ENCODE measurements around the gene NUP153.
"Not testable (repeated sequence)": the region's sequence is repeated elsewhere in the genome, so short reads cannot be mapped to it uniquely, and the experiment has no call there.

Gene NUP153

GRCh38 chr6:17596085-17596484 is 110.6 kb downstream of the NUP153 start:
- ATAC-seq (ENCODE audit: low read depth) (no peak), DNase-seq (ENCODE audit: low spot score) (no peak)
- TF ChIP-seq CTCF (IDR thresholded peaks at IDR 0.05; ENCODE audit: poor library complexity, severe bottlenecking) = no peak
- Histone ChIP-seq H3K9me3 (ENCODE audit: severe bottlenecking) (no peaks in the 10 kb centered on the region), H3K36me3 (ENCODE audit: low read depth) (no peaks in the 10 kb centered on the region), H3K27me3 (ENCODE audit: insufficient read depth, poor library complexity, severe bottlenecking) (no peaks in the 10 kb centered on the region), H3K4me3 (ENCODE audit: severe bottlenecking) (no peak overlapping the region), H3K27ac (ENCODE audit: poor library complexity, severe bottlenecking) (no peak overlapping the region), H3K4me1 (ENCODE audit: insufficient read depth, poor library complexity, severe bottlenecking) (no peaks in the 10 kb centered on the region)

- no peak for ATAC-seq (ENCODE audit: low read depth)
- DNase-seq (ENCODE audit: low spot score) = no peak
- Histone ChIP-seq H3K36me3 (ENCODE audit: low read depth) (no peaks in the 10 kb centered on the region), H3K4me3 (ENCODE audit: severe bottlenecking) (no peak overlapping the region), H3K27ac (ENCODE audit: poor library complexity, severe bottlenecking) (no peak overlapping the region), H3K9me3 (ENCODE audit: severe bottlenecking) (no peaks in the 10 kb centered on the region), H3K4me1 (ENCODE audit: insufficient read depth, poor library complexity, severe bottlenecking) (peaks cover 2% of the 10 kb centered on the region), H3K27me3 (ENCODE audit: insufficient read depth, poor library complexity, severe bottlenecking) (no peaks in the 10 kb centered on the region)
- no peak for TF ChIP-seq CTCF (IDR thresholded peaks at IDR 0.05; ENCODE audit: poor library complexity, severe bottlenecking)
Measured at GRCh38 chr6:17593246-17593645, 113.5 kb downstream of the NUP153 start.

GRCh38 chr6:17591287-17591686 is 115.4 kb downstream of the NUP153 start:
- Histone ChIP-seq H3K36me3 (ENCODE audit: low read depth) (no peaks in the 10 kb centered on the region), H3K27me3 (ENCODE audit: insufficient read depth, poor library complexity, severe bottlenecking) (no peaks in the 10 kb centered on the region), H3K27ac (ENCODE audit: poor library complexity, severe bottlenecking) (no peak overlapping the region), H3K4me1 (ENCODE audit: insufficient read depth, poor library complexity, severe bottlenecking) (peaks cover 2% of the 10 kb centered on the region), H3K9me3 (ENCODE audit: severe bottlenecking) (no peaks in the 10 kb centered on the region), H3K4me3 (ENCODE audit: severe bottlenecking) (no peak overlapping the region)
- ATAC-seq (ENCODE audit: low read depth) (no peak), DNase-seq (ENCODE audit: low spot score) (no peak)
- TF ChIP-seq CTCF (IDR thresholded peaks at IDR 0.05; ENCODE audit: poor library complexity, severe bottlenecking) = no peak

GRCh38 chr6:17589406-17590096 is 117.2 kb downstream of the NUP153 start:
- Histone ChIP-seq H3K9me3 (ENCODE audit: severe bottlenecking) (no peaks in the 10 kb centered on the region), H3K36me3 (ENCODE audit: low read depth) (no peaks in the 10 kb centered on the region), H3K27me3 (ENCODE audit: insufficient read depth, poor library complexity, severe bottlenecking) (no peaks in the 10 kb centered on the region), H3K4me3 (ENCODE audit: severe bottlenecking) (no peak overlapping the region), H3K4me1 (ENCODE audit: insufficient read depth, poor library complexity, severe bottlenecking) (peaks cover 2% of the 10 kb centered on the region), H3K27ac (ENCODE audit: poor library complexity, severe bottlenecking) (peak overlapping the region; percentile 28)
- peak; percentile 47 for TF ChIP-seq CTCF (IDR thresholded peaks at IDR 0.05; ENCODE audit: poor library complexity, severe bottlenecking)
- ATAC-seq (ENCODE audit: low read depth) (peak; percentile 98), DNase-seq (ENCODE audit: low spot score) (peak; percentile 74)

GRCh38 chr6:17588011-17588410 is 118.7 kb downstream of the NUP153 start:
- no peak for ATAC-seq (ENCODE audit: low read depth)
- Histone ChIP-seq H3K4me3 (ENCODE audit: severe bottlenecking) (no peak overlapping the region), H3K9me3 (ENCODE audit: severe bottlenecking) (no peaks in the 10 kb centered on the region), H3K4me1 (ENCODE audit: insufficient read depth, poor library complexity, severe bottlenecking) (peaks cover 4% of the 10 kb centered on the region), H3K27ac (ENCODE audit: poor library complexity, severe bottlenecking) (no peak overlapping the region), H3K27me3 (ENCODE audit: insufficient read depth, poor library complexity, severe bottlenecking) (no peaks in the 10 kb centered on the region), H3K36me3 (ENCODE audit: low read depth) (no peaks in the 10 kb centered on the region)
- DNase-seq (ENCODE audit: low spot score) = no peak
- TF ChIP-seq CTCF (IDR thresholded peaks at IDR 0.05; ENCODE audit: poor library complexity, severe bottlenecking) = no peak

- not testable (repeated sequence) for H3K9me3 ChIP-seq (ENCODE audit: severe bottlenecking); ATAC-seq (ENCODE audit: low read depth); H3K4me3 ChIP-seq (ENCODE audit: severe bottlenecking); H3K27me3 ChIP-seq (ENCODE audit: insufficient read depth, poor library complexity, severe bottlenecking); DNase-seq (ENCODE audit: low spot score); H3K4me1 ChIP-seq (ENCODE audit: insufficient read depth, poor library complexity, severe bottlenecking); H3K36me3 ChIP-seq (ENCODE audit: low read depth); H3K27ac ChIP-seq (ENCODE audit: poor library complexity, severe bottlenecking)
Measured at GRCh38 chr6:17586623-17587022, 120.1 kb downstream of the NUP153 start.

Measured in RWPE2 (cell line).